Liver (tissue), 9 donors: ENCODE data around the gene GCNA. TPM values are rescaled to one million over a fixed set of nuclear protein-coding genes. Genes with fewer than 3 reads are reported as not detected.
"Not testable (repeated sequence)": the region's sequence is repeated elsewhere in the genome, so short reads cannot be mapped to it uniquely, and the experiment has no call there.

Source experiments
- DNase-seq: peaks from one replicate; pipeline ENCODE4 v3.0.0-alpha.2; 2017; ENCODE audit warnings: low spot score
- H3K27ac ChIP-seq, 2 donors: one replicate each; pipeline ENCODE4 v1.7.0; 2013; ENCODE audit warnings: inconsistent platforms in 2 of 2, low read length in 2 of 2, control low read depth in 1 of 2, low read depth in 1 of 2, mild to moderate bottlenecking in 1 of 2
- H3K27me3 ChIP-seq, 4 donors: one replicate each; pipeline versions ENCODE4 v1.6.1 to v1.7.0; 2013; ENCODE audit warnings: low read length in 3 of 4, inconsistent platforms in 1 of 4, mild to moderate bottlenecking in 1 of 4, moderate library complexity in 1 of 4; ENCODE audit not compliant: control insufficient read depth in 4 of 4, insufficient read depth in 4 of 4
- H3K36me3 ChIP-seq, 4 donors: one replicate each; pipeline versions ENCODE4 v1.6.1 to v1.7.0; 2013; ENCODE audit warnings: low read length in 3 of 4, mild to moderate bottlenecking in 3 of 4, low read depth in 1 of 4, moderate library complexity in 1 of 4; ENCODE audit not compliant: control insufficient read depth in 4 of 4, insufficient read depth in 3 of 4
- H3K4me1 ChIP-seq, 4 donors: one replicate each; pipeline versions ENCODE4 v1.6.1 to v1.7.0; 2013; ENCODE audit warnings: low read length in 3 of 4, mild to moderate bottlenecking in 3 of 4, moderate library complexity in 1 of 4; ENCODE audit not compliant: control insufficient read depth in 4 of 4, insufficient read depth in 4 of 4
- H3K4me3 ChIP-seq, 3 donors: one replicate each; pipeline versions ENCODE4 v1.6.1 to v1.7.0; 2013; ENCODE audit warnings: low read length in 3 of 3, control low read depth in 1 of 3, low read depth in 1 of 3, mild to moderate bottlenecking in 1 of 3
- H3K9ac ChIP-seq, 2 donors: one replicate each; pipeline ENCODE4 v1.7.0; 2013; ENCODE audit warnings: low read length in 2 of 2, mild to moderate bottlenecking in 2 of 2, moderate library complexity in 2 of 2, control low read depth in 1 of 2, low read depth in 1 of 2
- H3K9me3 ChIP-seq, 4 donors: one replicate each; pipeline versions ENCODE4 v1.6.1 to v1.7.0; 2013; ENCODE audit warnings: low read length in 3 of 4; ENCODE audit not compliant: control insufficient read depth in 4 of 4
- CTCF ChIP-seq: fragments of 150-350 bp; IDR thresholded peaks from 2 replicates; pipeline ENCODE4 v1.5.1; 2017; ENCODE audit warnings: improper control_type of control experiment, low read depth, low read length; ENCODE audit not compliant: missing input control
- EGR1 ChIP-seq, 2 donors: IDR thresholded peaks; 2 replicates each; pipeline ENCODE4 v1.6.1; 2016 to 2018; ENCODE audit warnings: antibody characterized with exemption in 2 of 2, low read depth in 2 of 2
- FOXA1 ChIP-seq: IDR thresholded peaks from 2 replicates; pipeline ENCODE4 v1.6.1; 2016; ENCODE audit warnings: antibody characterized with exemption
- FOXA2 ChIP-seq: IDR thresholded peaks from 2 replicates; pipeline ENCODE4 v1.6.1; 2016; ENCODE audit warnings: antibody characterized with exemption
- GABPA ChIP-seq, 2 donors: IDR thresholded peaks in 1 of 2; conservative IDR thresholded peaks in 1 of 2; 2 replicates each; pipeline ENCODE4 v1.6.1; 2016; ENCODE audit warnings: antibody characterized with exemption in 2 of 2, mild to moderate bottlenecking in 1 of 2, moderate library complexity in 1 of 2
- HNF4A ChIP-seq, 2 donors: conservative IDR thresholded peaks; 2 replicates each; pipeline ENCODE4 v1.6.1; 2016; ENCODE audit warnings: antibody characterized with exemption in 2 of 2, mild to moderate bottlenecking in 2 of 2
- HNF4G ChIP-seq: IDR thresholded peaks from 2 replicates; pipeline ENCODE4 v1.6.1; 2016; ENCODE audit warnings: antibody characterized with exemption
- MAX ChIP-seq: IDR thresholded peaks from 2 replicates; pipeline ENCODE4 v1.6.1; 2016; ENCODE audit warnings: antibody characterized with exemption
- NR2F2 ChIP-seq: IDR thresholded peaks from 2 replicates; pipeline ENCODE4 v1.6.1; 2016; ENCODE audit warnings: antibody characterized with exemption
- RAD21 ChIP-seq, 2 donors: IDR thresholded peaks; 2 replicates each; pipeline ENCODE4 v1.6.1; 2016; ENCODE audit warnings: antibody characterized with exemption in 2 of 2, mild to moderate bottlenecking in 2 of 2
- REST ChIP-seq: IDR thresholded peaks from 2 replicates; pipeline ENCODE4 v1.6.1; 2016; ENCODE audit warnings: antibody characterized with exemption, mild to moderate bottlenecking
- RXRA ChIP-seq, 2 donors: IDR thresholded peaks; 2 replicates each; pipeline ENCODE4 v1.6.1; 2017 to 2018; ENCODE audit warnings: antibody characterized with exemption in 2 of 2, mild to moderate bottlenecking in 1 of 2
- SP1 ChIP-seq: IDR thresholded peaks from 2 replicates; pipeline ENCODE4 v1.6.1; 2018; ENCODE audit warnings: antibody characterized with exemption, mild to moderate bottlenecking
- TAF1 ChIP-seq: conservative IDR thresholded peaks from 2 replicates; pipeline ENCODE4 v1.6.1; 2016; ENCODE audit warnings: antibody characterized with exemption, mild to moderate bottlenecking
- YY1 ChIP-seq: IDR thresholded peaks from 2 replicates; pipeline ENCODE4 v1.6.1; 2016; ENCODE audit warnings: antibody characterized with exemption, mild to moderate bottlenecking
- ZBTB33 ChIP-seq: IDR thresholded peaks from 2 replicates; pipeline ENCODE4 v1.6.1; 2016; ENCODE audit warnings: antibody characterized with exemption
- WGBS: extraction: QIAGEN DNeasy Blood & Tissue Kit; methylation state at CpG from one replicate; pipeline ENCODE4 v1.1.7; 2013; 5-methylcytosine and 5-hydroxymethylcytosine counted together
- polyA plus RNA-seq, 2 donors: library from polyadenylated mRNA; stranded (reverse) in 1 of 2; unstranded in 1 of 2; fragments of 200-250 nt in 1 of 2; fragments of >200 nt in 1 of 2; fragmentation: Nextera tagmentation in 1 of 2; extraction: Ambion mirVana in 1 of 2; gene quantifications; one replicate each; pipeline versions ENCODE4 v1.2.1 to v1.2.3, GENCODE V29; 2013 to 2015
- total RNA-seq, 2 donors: library from RNA; depleted of rRNA; stranded (reverse); fragments of >200 nt; gene quantifications; one replicate each; pipeline ENCODE4 v1.2.3, GENCODE V29; 2014
- donor health status: healthy.
- donor health status: healthy.
- donor health status: healthy.
- donor health status: healthy.
- donor health status: healthy.

Gene GCNA
- total and polyA plus RNA-seq, 4 donors = 0.18 to 3.7 (median 0.73) TPM

- H3K9me3 ChIP-seq = no peaks in the 10 kb centered on the region
- WGBS = 83% methylated on average over 5 of the region's 5 CpGs
- no peaks in the 10 kb centered on the region for H3K36me3 ChIP-seq
- no peak overlapping the region for H3K9ac ChIP-seq
- H3K4me3 ChIP-seq = no peak overlapping the region
- no peak for DNase-seq
- no peak for TF ChIP-seq GABPA (IDR thresholded peaks at IDR 0.05 in 1 of 2, conservative IDR thresholded peaks at IDR 0.05 in 1 of 2)
- no peak for TF ChIP-seq CTCF
- no peak for TF ChIP-seq EGR1 (IDR thresholded peaks at IDR 0.05; ENCODE audit: low read depth in 2 of 2)
- no peak for TF ChIP-seq RXRA (IDR thresholded peaks at IDR 0.05)
- TF ChIP-seq REST = no peak
- no peak for TF ChIP-seq YY1
- TF ChIP-seq HNF4G = no peak
- no peak for TF ChIP-seq SP1
- no peak for TF ChIP-seq NR2F2
- TF ChIP-seq TAF1 = no peak
- TF ChIP-seq FOXA2 = no peak
- no peak for TF ChIP-seq RAD21 (IDR thresholded peaks at IDR 0.05)
- no peak for TF ChIP-seq FOXA1
- no peak for TF ChIP-seq MAX
- no peak for TF ChIP-seq ZBTB33
- H3K27ac ChIP-seq = no peak overlapping the region
- no peaks in the 10 kb centered on the region for H3K27me3 ChIP-seq
- H3K4me1 ChIP-seq = no peaks in the 10 kb centered on the region
These were observed 3.0 kb downstream of the GCNA start for GRCh38 chrX:71581210-71581609.

GRCh38 chrX:71586929-71587328, 8.7 kb downstream of the GCNA start:
- WGBS = 70% methylated on average over 2 of the region's 2 CpGs
- TF ChIP-seq HNF4G = peak; percentile 26
- TF ChIP-seq HNF4A (conservative IDR thresholded peaks at IDR 0.05) = peak; percentile 19 to 69
- TF ChIP-seq MAX = no peak
- peak; percentile 55 for TF ChIP-seq SP1
- no peak for DNase-seq
- H3K9me3 ChIP-seq = no peaks in the 10 kb centered on the region
- no peaks in the 10 kb centered on the region for H3K4me1 ChIP-seq
- H3K9ac ChIP-seq = no peak overlapping the region
- no peaks in the 10 kb centered on the region for H3K27me3 ChIP-seq
- no peak overlapping the region for H3K27ac ChIP-seq
- H3K4me3 ChIP-seq = no peak overlapping the region
- H3K36me3 ChIP-seq = no peaks in the 10 kb centered on the region

- 98% methylated on average over 7 of the region's 8 CpGs for WGBS
These were observed 15.0 kb downstream of the GCNA start for GRCh38 chrX:71593210-71593609.

More at GRCh38 chrX:71593210-71593609, 15.0 kb downstream of the GCNA start:
- not testable (repeated sequence) for H3K27me3 ChIP-seq, H3K27ac ChIP-seq, H3K9me3 ChIP-seq, H3K4me3 ChIP-seq, DNase-seq, H3K9ac ChIP-seq, H3K36me3 ChIP-seq, H3K4me1 ChIP-seq
